ENCODE results near the gene SERPIND1.
"Not testable (repeated sequence)": the region's sequence is repeated elsewhere in the genome, so short reads cannot be mapped to it uniquely, and the experiment has no call there.

The SERPIND1 gene

GRCh38 chr22:20818471-20818870, 44.6 kb downstream of the SERPIND1 start:
- no peak for DNase-seq

DNA sequence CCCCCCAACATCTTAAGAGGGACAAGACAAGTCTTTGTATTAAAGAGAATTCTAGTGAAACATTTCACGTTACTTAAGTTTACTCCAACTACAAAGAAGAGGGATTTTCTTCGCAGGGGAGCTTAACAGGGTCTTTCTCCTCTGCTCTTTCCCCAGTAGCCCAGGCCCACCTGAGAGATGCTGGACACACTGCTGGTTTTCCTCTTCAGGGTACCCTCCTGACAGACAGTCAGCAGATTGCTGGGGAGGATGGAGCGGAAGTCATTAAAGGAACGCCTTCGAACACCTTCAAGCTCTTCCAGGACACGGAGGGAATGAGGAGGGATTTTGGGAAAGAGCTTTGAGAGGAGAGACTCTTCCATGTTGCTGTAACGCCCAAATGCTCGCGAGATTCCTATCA, 45.6 kb downstream of the SERPIND1 start:
- DNase-seq = no peak

- not testable (repeated sequence) for DNase-seq
These were observed 47.9 kb downstream of the SERPIND1 start for GRCh38 chr22:20821717-20822239.

- DNase-seq = no peak
These were observed 48.3 kb downstream of the SERPIND1 start for GRCh38 chr22:20822240-20822639.

GRCh38 chr22:20823264-20823663, 49.4 kb downstream of the SERPIND1 start:
- DNase-seq = no peak

GRCh38 chr22:20825216-20825615, 51.3 kb downstream of the SERPIND1 start:
- DNase-seq = not testable (repeated sequence)

DNA sequence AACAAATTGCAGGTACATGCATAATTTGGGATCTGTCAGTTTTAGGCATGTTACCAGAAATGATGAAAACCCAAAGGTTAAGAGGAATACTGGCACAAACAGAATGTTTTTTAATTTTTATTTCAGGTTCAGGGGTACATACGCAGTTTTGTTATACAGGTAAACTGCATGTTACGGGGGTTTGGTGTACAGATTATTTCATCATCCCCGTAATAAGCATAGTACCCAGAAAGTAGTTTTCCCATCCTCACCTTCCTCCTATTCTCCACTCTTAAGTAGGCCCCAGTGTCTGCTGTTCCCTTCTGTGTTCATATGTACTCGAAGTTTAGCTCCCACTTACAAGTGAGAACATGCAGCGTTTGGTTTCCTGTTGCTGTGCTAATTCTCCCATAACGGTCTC, 51.7 kb downstream of the SERPIND1 start:
- no peak for DNase-seq

DNA sequence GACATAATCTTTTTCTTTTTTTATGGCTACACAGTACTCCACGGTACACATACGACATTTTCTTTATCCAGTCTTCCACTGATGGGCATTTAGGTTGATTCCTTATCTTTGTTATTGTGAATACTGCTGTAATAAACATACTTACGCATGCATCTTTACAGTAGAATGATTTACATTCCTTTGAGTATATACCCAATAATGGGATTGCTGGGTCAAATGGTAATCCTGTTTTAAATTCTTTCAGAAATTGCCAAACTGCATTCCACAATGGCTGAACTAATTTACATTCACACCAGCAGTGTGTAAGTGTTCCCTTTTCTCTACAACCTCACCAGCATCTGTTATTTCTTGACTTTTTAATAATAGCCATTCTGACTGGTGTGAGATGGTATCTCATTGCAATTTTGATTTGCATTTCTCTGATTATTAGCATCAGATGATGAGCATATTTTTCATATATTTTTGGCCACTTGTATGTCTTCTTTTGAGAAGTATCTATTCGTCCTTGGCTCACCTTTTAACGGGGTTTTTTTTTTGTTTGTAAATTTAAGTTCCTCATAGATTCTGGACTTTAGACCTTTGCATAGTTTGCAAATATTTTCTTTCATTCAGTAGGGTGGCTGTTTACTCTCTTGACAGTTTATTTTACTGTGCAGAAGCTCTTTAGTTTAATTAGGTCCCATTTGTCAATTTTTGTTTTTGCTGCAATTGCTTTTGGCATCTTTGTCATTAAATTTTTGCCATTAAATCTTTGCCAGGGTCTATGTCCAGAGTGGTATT, 52.6 kb downstream of the SERPIND1 start:
- DNase-seq = not testable (repeated sequence)

DNA sequence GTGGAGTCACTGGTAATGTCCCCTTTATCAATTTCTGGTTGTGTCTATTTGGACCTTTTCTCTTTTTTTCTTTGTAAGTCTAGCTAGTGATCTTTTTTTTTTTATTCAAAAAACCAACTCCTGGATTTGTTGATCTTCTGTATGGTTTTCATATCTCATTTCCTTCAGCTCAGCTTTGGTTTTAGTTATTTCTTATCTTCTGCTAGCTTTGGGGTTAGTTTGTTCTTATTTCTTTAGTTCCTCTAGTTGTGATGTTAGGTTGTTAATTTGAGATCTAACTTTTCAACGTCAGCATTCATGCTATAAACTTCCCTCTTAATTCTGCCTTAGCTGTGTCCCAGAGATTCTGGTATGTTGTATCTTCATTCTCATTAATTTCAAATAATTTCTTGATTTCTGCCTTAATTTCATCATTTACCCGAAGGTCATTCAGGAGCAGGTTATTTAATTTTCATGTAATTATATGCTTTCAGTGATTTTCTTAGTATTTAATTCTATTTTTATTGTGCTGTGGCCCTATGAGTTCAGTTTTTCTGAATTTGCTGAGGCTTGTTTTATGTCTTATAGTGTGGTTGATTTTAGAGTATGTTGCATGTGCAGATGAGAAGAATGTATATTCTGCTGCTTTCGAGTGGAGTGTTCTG, 55.7 kb downstream of the SERPIND1 start:
- DNase-seq = no peak

DNA sequence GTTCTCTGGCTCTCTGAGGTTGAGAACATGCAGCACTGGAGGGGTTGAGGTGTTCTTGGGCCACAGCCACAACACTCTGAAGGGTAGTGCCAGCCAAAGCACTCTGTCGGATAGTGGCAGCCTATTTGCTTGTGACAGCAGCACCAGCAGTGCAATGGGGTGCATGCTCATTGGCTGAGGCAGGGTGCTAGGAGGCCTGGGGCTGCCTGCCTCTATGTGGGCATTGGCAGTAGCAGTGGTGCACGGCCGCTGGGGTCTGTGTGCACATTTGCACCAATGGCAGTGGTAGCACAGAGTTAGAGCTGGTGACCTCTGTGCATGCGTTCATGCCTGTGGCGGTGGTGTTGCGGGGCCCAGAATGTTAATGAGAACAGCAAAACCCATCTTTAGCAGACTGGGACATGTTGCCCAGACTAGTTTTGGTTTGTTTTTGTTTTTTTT, 59.3 kb downstream of the SERPIND1 start:
- DNase-seq = no peak

DNA sequence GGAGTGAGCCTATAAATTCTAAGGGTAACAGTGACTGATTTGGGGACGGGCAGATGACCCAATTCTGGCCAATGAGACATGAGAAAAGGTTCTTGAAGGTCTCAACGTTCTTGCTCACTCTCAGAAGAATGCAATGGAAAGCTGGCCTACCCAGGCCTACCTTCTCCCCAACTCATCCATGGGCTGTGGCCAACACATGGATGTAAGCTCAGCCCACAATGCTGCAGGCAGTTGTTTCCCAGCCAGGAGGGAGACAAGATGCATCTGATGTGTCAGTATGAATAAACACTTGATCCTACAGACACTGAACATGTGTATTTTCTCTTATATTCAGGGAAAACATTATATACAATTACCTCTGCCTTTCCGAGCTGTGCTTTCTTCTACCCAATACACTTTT, 60.3 kb downstream of the SERPIND1 start:
- no peak for DNase-seq

- no peak for DNase-seq
These were observed 60.8 kb downstream of the SERPIND1 start for GRCh38 chr22:20834725-20835124.
